Keratinocyte (primary cell): ENCODE measurements around the gene RCCD1. TPM values are rescaled to one million over a fixed set of nuclear protein-coding genes. Genes with fewer than 3 reads are reported as not detected.

Experiments used
- DNase-seq: peaks from one replicate; pipeline ENCODE4 v3.0.0-alpha.2; 2011; ENCODE audit warnings: low read depth, missing footprints, low spot score
- FAIRE-seq: peaks from 2 replicates; lab custom pipeline; 2011; peaks lifted over from hg19 to GRCh38; lab: Jason Lieb, UNC
- H2AFZ ChIP-seq: 2 replicates; pipeline ENCODE4 v1.6.0; 2012; ENCODE audit warnings: low read length, control low read depth, inconsistent platforms; ENCODE audit not compliant: control insufficient read depth
- H3K27ac ChIP-seq: 2 replicates; pipeline ENCODE4 v1.5.1; 2011; ENCODE audit warnings: low read length; ENCODE audit not compliant: control insufficient read depth, insufficient read depth
- H3K27me3 ChIP-seq: 3 replicates; pipeline ENCODE4 v1.6.0; 2011; ENCODE audit warnings: low read length; ENCODE audit not compliant: control insufficient read depth, insufficient read depth; ENCODE audit errors: extremely low read depth
- H3K36me3 ChIP-seq, 2 experiments: 2 replicates in 1 of 2; 3 replicates in 1 of 2; pipeline ENCODE4 v1.5.1; 2011; ENCODE audit warnings: low read length in 2 of 2, mild to moderate bottlenecking in 1 of 2; ENCODE audit not compliant: control insufficient read depth in 2 of 2, insufficient read depth in 2 of 2; ENCODE audit errors: extremely low read depth in 1 of 2
- H3K4me1 ChIP-seq: 3 replicates; pipeline ENCODE4 v1.5.1; 2011; ENCODE audit warnings: low read length; ENCODE audit not compliant: control insufficient read depth, insufficient read depth; ENCODE audit errors: extremely low read depth
- H3K4me2 ChIP-seq: 3 replicates; pipeline ENCODE4 v1.6.0; 2011; ENCODE audit warnings: low read depth, low read length; ENCODE audit not compliant: control insufficient read depth, insufficient read depth; ENCODE audit errors: extremely low read depth
- H3K4me3 ChIP-seq, 3 experiments: fragments of 200-600 bp in 1 of 3; sonication (generic) in 1 of 3; 2 replicates in 2 of 3; 3 replicates in 1 of 3; pipeline ENCODE4 v1.5.1; 2011 to 2016; ENCODE audit warnings: low read length in 3 of 3, mild to moderate bottlenecking in 3 of 3, control low read depth in 2 of 3, inconsistent platforms in 1 of 3, low read depth in 1 of 3, mixed read lengths in 1 of 3, mixed run types in 1 of 3, moderate library complexity in 1 of 3; ENCODE audit not compliant: control insufficient read depth in 2 of 3, insufficient read depth in 2 of 3; ENCODE audit errors: extremely low read depth in 1 of 3
- H3K79me2 ChIP-seq: 2 replicates; pipeline ENCODE4 v1.6.0; 2012; ENCODE audit warnings: low read length; ENCODE audit not compliant: control insufficient read depth, insufficient read depth
- H3K9ac ChIP-seq: 3 replicates; pipeline ENCODE4 v1.6.0; 2011; ENCODE audit warnings: low read length; ENCODE audit not compliant: control insufficient read depth, insufficient read depth; ENCODE audit errors: extremely low read depth
- H3K9me1 ChIP-seq: 3 replicates; pipeline ENCODE4 v1.6.0; 2011; ENCODE audit warnings: low read length; ENCODE audit not compliant: control insufficient read depth, insufficient read depth; ENCODE audit errors: extremely low read depth
- H3K9me3 ChIP-seq: 2 replicates; pipeline ENCODE4 v1.5.1; 2012; ENCODE audit warnings: low read depth, low read length; ENCODE audit not compliant: control insufficient read depth
- H4K20me1 ChIP-seq: 3 replicates; pipeline ENCODE4 v1.6.0; 2011; ENCODE audit warnings: low read length; ENCODE audit not compliant: control insufficient read depth, insufficient read depth; ENCODE audit errors: extremely low read depth
- EZH2 ChIP-seq: IDR thresholded peaks from one replicate; pipeline ENCODE4 v1.6.1; 2012; ENCODE audit warnings: inconsistent platforms, mild to moderate bottlenecking, low read length, moderate library complexity
- dilution Hi-C: fragments of 300-500 bp; cut with MboI; formaldehyde crosslinking; loops from one replicate; pipeline ENCODE4 v1.7.0; 2020; ENCODE audit warnings: low sequenced_read_pairs; ENCODE audit not compliant: extremely low pct_ligation_motif_present
- polyA plus RNA-seq, 5 experiments: library from polyadenylated mRNA; depleted of rRNA in 3 of 5; stranded (reverse) in 3 of 5; stranded (forward) in 1 of 5; unstranded in 1 of 5; fragments of >200 nt; gene quantifications; 1 replicate in 1 of 5; 2 replicates in 3 of 5; 3 replicates in 1 of 5; pipeline versions ENCODE4 v1.2.1 to v1.2.3, GENCODE V29; 2011 to 2012; ENCODE audit warnings: missing spikeins in 2 of 5, low read depth in 1 of 5, low replicate concordance in 1 of 5
- TF ChIP-seq, protein P1 (sequence below), 3 experiments: IDR thresholded peaks in 1 of 3; conservative IDR thresholded peaks in 1 of 3; optimal IDR thresholded peaks in 1 of 3; 2 replicates in 2 of 3; 3 replicates in 1 of 3; pipeline versions ENCODE3 to v1.5.1; 2011; ENCODE audit warnings: low read length in 3 of 3, mild to moderate bottlenecking in 3 of 3, moderate library complexity in 2 of 3, control low read depth in 1 of 3, inconsistent platforms in 1 of 3; ENCODE audit not compliant: insufficient read depth in 2 of 3; ENCODE audit errors: extremely low read depth in 1 of 3

RCCD1 gene
- polyA plus RNA-seq, 1 donor (not counting 4 experiments of a cell fraction or from before 2014, with no cell fraction given) = 7.8 TPM

DNA sequence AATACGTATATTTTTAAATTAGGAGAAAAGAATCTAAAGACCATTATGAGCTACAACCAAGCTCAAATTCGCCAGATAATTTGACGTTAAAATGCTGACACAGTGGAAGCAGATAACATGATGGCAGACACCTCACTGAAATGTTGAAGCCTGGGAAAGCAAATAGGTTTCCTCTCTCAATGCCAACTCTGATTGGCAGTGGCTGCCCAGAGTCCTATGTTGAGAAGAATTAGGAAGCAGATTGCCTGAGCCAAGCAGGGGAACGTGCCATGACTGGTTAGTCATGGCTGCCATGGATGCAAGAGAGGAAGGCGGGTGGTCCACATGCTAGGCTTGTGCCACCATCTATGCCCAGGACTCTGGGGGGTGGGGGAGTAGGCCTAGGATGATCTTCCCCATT is 16.4 kb upstream of the RCCD1 start:
- H3K27ac ChIP-seq = no peak overlapping the region
- H3K4me3 ChIP-seq = no peak overlapping the region
- H3K4me2 ChIP-seq = no peak overlapping the region
- H3K9ac ChIP-seq = no peak overlapping the region
- no peaks in the 10 kb centered on the region for H4K20me1 ChIP-seq
- peaks cover 33 to 34% of the 10 kb centered on the region in 2 experiments for H3K36me3 ChIP-seq
- H3K79me2 ChIP-seq = peaks cover 21% of the 10 kb centered on the region
- TF ChIP-seq, protein P1, sequence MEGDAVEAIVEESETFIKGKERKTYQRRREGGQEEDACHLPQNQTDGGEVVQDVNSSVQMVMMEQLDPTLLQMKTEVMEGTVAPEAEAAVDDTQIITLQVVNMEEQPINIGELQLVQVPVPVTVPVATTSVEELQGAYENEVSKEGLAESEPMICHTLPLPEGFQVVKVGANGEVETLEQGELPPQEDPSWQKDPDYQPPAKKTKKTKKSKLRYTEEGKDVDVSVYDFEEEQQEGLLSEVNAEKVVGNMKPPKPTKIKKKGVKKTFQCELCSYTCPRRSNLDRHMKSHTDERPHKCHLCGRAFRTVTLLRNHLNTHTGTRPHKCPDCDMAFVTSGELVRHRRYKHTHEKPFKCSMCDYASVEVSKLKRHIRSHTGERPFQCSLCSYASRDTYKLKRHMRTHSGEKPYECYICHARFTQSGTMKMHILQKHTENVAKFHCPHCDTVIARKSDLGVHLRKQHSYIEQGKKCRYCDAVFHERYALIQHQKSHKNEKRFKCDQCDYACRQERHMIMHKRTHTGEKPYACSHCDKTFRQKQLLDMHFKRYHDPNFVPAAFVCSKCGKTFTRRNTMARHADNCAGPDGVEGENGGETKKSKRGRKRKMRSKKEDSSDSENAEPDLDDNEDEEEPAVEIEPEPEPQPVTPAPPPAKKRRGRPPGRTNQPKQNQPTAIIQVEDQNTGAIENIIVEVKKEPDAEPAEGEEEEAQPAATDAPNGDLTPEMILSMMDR (optimal IDR thresholded peaks at IDR 0.05 in 1 of 3, IDR thresholded peaks at IDR 0.05 in 1 of 3, conservative IDR thresholded peaks at IDR 0.05 in 1 of 3; ENCODE audit: extremely low read depth in 1 of 3, insufficient read depth in 2 of 3, low read length in 3 of 3) = no peak
- TF ChIP-seq EZH2 = no peak
- dilution Hi-C loops = no loop called here
- no peak overlapping the region for H2AFZ ChIP-seq
- H3K27me3 ChIP-seq = no peaks in the 10 kb centered on the region
- FAIRE-seq (no peak), DNase-seq (no peak)
- H3K9me3 ChIP-seq = no peaks in the 10 kb centered on the region
- no peaks in the 10 kb centered on the region for H3K9me1 ChIP-seq
- H3K4me1 ChIP-seq = peaks cover 19% of the 10 kb centered on the region

GRCh38 chr15:90939756-90940155 is 14.9 kb upstream of the RCCD1 start:
- peaks cover 21% of the 10 kb centered on the region for H3K79me2 ChIP-seq
- H3K36me3 ChIP-seq = peaks cover 36 to 43% of the 10 kb centered on the region in 2 experiments
- no peaks in the 10 kb centered on the region for H3K9me3 ChIP-seq
- no peak for DNase-seq
- TF ChIP-seq, protein P1 (optimal IDR thresholded peaks at IDR 0.05 in 1 of 3, IDR thresholded peaks at IDR 0.05 in 1 of 3, conservative IDR thresholded peaks at IDR 0.05 in 1 of 3; ENCODE audit: extremely low read depth in 1 of 3, insufficient read depth in 2 of 3, low read length in 3 of 3) = no peak
- no peak for TF ChIP-seq EZH2
- no peak overlapping the region for H3K4me2 ChIP-seq
- H3K9me1 ChIP-seq = no peaks in the 10 kb centered on the region
- dilution Hi-C loops = no loop called here
- H2AFZ ChIP-seq = no peak overlapping the region
- no peak overlapping the region for H3K9ac ChIP-seq
- no peaks in the 10 kb centered on the region for H4K20me1 ChIP-seq
- FAIRE-seq = no peak
- no peak overlapping the region for H3K27ac ChIP-seq
- H3K4me1 ChIP-seq = peaks cover 11% of the 10 kb centered on the region
- H3K27me3 ChIP-seq = no peaks in the 10 kb centered on the region
- no peak overlapping the region for H3K4me3 ChIP-seq
